ENCODE results near the gene PLAAT4.
"Not testable (repeated sequence)": the region's sequence is repeated elsewhere in the genome, so short reads cannot be mapped to it uniquely, and the experiment has no call there.

Gene PLAAT4

GRCh38 chr11:63543711-63544110, 7.1 kb downstream of the PLAAT4 start:
- no peak for DNase-seq (ENCODE audit: low read depth in 2 of 2)

- DNase-seq (ENCODE audit: low read depth in 2 of 2), result no peak
These were observed 10.5 kb downstream of the PLAAT4 start for GRCh38 chr11:63547061-63547460.

GRCh38 chr11:63548178-63548577, 11.6 kb downstream of the PLAAT4 start:
- DNase-seq (ENCODE audit: low read depth in 2 of 2), result no peak

GRCh38 chr11:63549411-63549810, 12.8 kb downstream of the PLAAT4 start:
- DNase-seq (ENCODE audit: low read depth in 2 of 2), result no peak

DNA sequence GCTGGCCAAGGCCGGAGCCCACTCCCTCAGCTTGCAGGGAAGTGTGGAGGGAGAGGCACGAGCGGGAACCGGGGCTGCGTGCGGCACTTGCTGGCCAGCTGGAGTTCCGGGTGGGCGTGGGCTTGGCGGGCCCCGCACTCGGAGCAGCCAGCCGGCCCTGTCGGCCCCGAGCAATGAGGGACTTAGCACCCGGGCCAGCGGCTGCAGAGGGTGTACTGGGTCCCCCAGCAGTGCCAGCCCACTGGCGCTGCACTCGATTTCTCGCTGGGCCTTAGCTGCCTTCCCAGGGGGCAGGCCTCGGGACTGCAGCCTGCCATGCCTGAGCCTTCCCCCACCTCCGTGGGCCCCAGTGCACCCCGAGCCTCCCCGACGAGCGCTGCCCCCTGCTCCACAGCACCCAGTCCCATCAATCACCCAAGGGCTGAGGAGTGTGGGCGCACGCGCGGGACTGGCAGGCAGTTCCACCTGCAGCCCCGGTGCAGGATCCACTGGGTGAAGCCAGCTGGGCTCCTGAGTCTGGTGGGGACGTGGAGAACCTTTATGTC, 13.6 kb downstream of the PLAAT4 start:
- not testable (repeated sequence) for DNase-seq (ENCODE audit: low read depth in 2 of 2)

DNA sequence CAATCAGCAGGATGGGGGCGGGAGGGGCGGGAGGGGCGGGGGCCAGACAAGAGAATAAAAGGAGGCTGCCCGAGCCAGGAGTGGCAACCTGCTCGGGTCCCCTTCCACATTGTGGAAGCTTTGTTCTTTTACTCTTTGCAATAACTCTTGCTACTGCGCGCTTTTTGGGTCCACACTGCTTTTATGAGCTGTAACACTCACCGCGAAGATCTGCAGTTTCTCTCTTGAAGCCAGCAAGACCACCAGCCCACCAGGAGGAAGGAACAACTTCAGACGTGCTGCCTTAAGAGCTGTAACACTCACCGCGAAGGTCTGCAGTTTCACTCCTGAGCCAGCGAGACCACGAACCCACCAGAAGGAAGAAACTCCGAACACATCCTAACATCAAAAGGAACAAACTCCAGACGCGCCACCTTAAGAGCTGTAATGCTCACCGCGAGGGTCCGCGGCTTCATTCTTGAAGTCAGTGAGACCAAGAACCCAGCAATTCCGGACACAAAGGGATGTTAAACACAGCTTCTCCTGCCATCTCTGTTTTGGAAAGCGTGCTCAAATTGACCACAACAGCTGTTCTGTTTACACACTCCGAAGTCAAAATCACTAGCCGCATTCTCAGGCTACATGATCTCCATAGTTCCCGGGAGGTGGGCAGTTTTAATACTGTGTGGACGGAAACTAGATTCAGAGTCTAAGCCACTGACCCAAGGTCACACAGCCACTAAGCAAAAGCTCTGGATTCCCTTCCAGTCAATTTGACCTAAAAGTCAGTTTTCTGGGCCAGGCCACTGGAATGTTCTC, 14.7 kb downstream of the PLAAT4 start:
- no peak for DNase-seq (ENCODE audit: low read depth in 2 of 2)

GRCh38 chr11:63551889-63552266, 15.3 kb downstream of the PLAAT4 start:
- no peak for DNase-seq (ENCODE audit: low read depth in 2 of 2)

DNA sequence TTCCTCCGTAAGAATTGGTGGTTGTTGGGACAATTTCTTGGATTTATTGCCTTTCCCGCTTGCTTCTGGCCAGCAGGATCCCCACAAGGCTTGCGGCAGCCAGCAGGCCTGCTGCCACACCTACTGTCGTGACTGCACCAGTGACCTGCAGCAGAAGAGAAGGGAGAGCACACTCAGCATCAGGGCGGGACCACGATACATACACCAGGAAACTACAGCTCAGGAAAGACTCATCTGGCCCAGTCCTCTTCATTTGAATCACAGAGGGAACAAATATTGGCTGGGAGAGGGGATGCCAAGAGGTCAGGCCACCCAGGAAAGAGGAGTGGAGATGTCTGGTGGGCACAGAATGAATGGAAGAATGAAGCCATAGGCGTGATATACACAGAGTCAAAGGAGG, 16.3 kb downstream of the PLAAT4 start:
- no peak for DNase-seq (ENCODE audit: low read depth in 2 of 2)

GRCh38 chr11:63553759-63554158, 17.2 kb downstream of the PLAAT4 start:
- peak in 1 of 2 donors; percentile 38 for DNase-seq (ENCODE audit: low read depth in 2 of 2)

DNA sequence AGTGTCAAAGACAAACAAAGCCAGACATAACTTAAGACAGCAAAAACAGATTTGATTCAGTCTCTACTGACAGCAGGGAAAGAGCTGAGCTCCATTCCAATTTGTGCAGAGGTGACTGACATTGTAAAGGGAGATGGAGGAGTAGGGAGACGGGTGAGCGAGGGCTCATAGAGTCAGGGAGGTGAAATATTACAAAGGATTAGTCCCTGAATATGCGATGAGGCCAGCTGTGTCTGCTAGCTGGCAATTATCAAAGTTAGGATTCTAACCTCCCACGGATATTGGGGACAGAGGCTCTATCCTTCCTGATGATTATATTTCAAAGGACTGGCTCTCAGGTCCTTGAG, 18.2 kb downstream of the PLAAT4 start:
- no peak for DNase-seq (ENCODE audit: low read depth in 2 of 2)

DNA sequence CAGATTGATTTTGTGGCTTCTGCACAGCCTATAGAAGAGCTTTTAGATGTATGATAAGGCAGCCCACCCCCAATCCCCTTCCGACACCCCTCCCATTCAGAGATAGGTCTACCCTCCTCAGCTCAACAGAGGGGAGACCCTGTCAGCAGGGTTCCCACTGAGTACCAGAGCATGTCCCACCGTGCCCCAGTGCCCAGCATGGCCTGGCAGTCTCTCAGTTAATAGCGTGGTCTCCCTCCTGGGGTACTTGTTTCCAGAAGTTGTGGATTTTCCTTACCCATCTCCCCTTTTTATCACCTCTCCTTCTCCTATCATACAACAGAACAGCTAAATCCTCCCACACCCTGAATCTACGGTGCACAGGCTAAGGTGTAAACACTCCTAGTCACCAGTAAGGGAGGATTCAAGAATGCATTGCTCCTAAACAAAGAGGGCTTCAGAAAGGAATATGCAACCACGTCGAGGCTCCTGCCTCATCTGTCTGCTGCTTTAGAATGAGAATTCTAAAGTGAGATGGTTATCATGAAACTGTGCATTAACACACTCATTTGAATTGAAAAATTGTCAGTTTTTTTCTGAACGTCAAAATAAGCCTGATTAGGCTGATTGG, 19.9 kb downstream of the PLAAT4 start:
- DNase-seq (ENCODE audit: low read depth in 2 of 2), result no peak

GRCh38 chr11:63557570-63557969, 21.0 kb downstream of the PLAAT4 start:
- no peak for DNase-seq (ENCODE audit: low read depth in 2 of 2)

- DNase-seq (ENCODE audit: low read depth in 2 of 2), result no peak
These were observed 22.0 kb downstream of the PLAAT4 start for GRCh38 chr11:63558459-63559157.

GRCh38 chr11:63560506-63561180, 24.0 kb downstream of the PLAAT4 start:
- no peak for DNase-seq (ENCODE audit: low read depth in 2 of 2)

GRCh38 chr11:63563201-63564055, 26.8 kb downstream of the PLAAT4 start, which contains the start of gene PLAAT2:
Gene PLAAT2 (minus strand): TSS chr11:63563379. CDS start chr11:63563324, 55 bp downstream.
- no peak for DNase-seq (ENCODE audit: low read depth in 2 of 2)

DNA sequence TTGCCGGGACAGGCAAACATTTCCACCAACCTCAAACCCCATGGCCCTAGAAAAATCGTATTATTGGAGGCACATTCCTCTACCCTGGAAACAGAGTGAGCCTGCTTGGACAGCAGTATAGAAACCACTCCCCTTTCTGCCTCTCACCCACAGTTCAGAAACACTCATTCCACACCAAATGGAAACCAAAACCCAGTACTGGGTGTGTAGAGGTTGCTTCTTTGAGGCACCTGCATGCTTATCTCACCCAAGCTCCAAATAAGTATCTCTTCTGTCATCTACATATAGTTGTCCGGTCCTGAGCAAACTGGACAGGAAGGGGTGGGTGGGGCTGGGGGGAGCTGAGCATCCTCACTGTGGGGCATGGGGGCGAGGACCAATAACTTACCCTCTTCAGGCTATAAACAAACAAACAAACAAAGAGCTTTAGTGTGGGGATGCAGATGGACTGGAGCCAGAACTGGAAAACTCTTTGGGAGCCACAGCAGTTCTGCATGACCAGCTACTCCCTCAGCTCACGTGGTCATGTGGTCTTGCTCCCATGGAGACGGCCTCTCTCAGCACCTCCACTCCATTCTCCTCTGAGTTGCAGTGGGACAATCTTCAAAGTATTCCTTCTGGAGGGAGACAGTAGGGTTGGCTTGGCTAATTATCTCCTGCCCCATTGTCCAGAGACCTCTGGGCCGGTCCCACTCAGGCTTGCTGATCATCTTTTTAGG, 27.6 kb downstream of the PLAAT4 start:
- DNase-seq (ENCODE audit: low read depth in 2 of 2), result no peak

- DNase-seq (ENCODE audit: low read depth in 2 of 2), result no peak
These were observed 28.3 kb downstream of the PLAAT4 start for GRCh38 chr11:63564784-63565350.

- DNase-seq (ENCODE audit: low read depth in 2 of 2), result peak; percentile 39 to 44
These were observed 30.6 kb downstream of the PLAAT4 start for GRCh38 chr11:63567044-63567840.

GRCh38 chr11:63569570-63569969, 33.0 kb downstream of the PLAAT4 start:
- no peak for DNase-seq (ENCODE audit: low read depth in 2 of 2)
